Mammary epithelial cell (primary cell): ENCODE results near the gene FOXI2.

Experiments
- CTCF ChIP-seq, 2 donors: IDR thresholded peaks in 1 of 2; conservative IDR thresholded peaks in 1 of 2; 2 replicates each; pipeline ENCODE4 v1.5.1; 2011 to 2012; ENCODE audit warnings: inconsistent platforms in 2 of 2, low read length in 2 of 2, mild to moderate bottlenecking in 2 of 2, control low read depth in 1 of 2, low read depth in 1 of 2; ENCODE audit not compliant: insufficient read depth in 1 of 2; ENCODE audit errors: extremely low read depth in 1 of 2
- EZH2 ChIP-seq: IDR thresholded peaks from 2 replicates; pipeline ENCODE4 v1.6.1; 2012; ENCODE audit warnings: low read length, inconsistent platforms, borderline replicate concordance

DNA sequence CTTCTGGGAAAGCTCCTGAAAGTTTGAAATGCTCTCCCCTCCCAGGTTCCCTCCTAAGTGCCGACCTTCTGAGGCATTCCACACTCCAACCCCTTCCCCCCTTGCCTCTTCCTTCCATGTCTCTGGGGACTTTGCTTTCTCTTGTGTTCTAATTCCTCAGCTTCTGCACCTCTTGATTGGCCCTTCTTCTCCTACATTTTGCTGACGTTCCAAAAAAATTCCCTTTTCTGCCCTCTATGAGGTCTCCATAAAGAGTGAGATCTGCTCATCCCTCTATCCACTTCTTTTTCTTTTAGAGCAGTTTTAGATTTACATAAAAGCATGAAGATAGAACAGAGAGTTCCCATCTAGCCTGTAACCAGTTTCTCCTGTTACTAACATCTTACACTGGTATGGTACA is 22.3 kb downstream of the FOXI2 start:
- TF ChIP-seq EZH2 (no peak), CTCF (conservative IDR thresholded peaks at IDR 0.05 in 1 of 2, IDR thresholded peaks at IDR 0.05 in 1 of 2; ENCODE audit: extremely low read depth in 1 of 2, insufficient read depth in 1 of 2, low read depth in 1 of 2, low read length in 2 of 2) (no peak)
